GM13976 (cell line): ENCODE data around the gene MLPH.

ENCODE experiments used
- DNase-seq: peaks from one replicate; pipeline ENCODE4 v3.0.0; 2012; ENCODE audit warnings: low spot score
- CTCF ChIP-seq: IDR thresholded peaks from 2 replicates; pipeline ENCODE4 v1.5.1; 2012; ENCODE audit warnings: borderline replicate concordance, mild to moderate bottlenecking; ENCODE audit not compliant: insufficient read depth; ENCODE audit errors: extremely low read depth, missing control alignments, control extremely low read depth
- in situ Hi-C: fragments of 300-500 bp; cut with MboI; formaldehyde crosslinking; loops from one replicate; pipeline ENCODE4 v1.12.0; 2022; ENCODE audit warnings: low sequenced_read_pairs, mixed read lengths, inconsistent platforms; ENCODE audit not compliant: unreplicated experiment

Gene MLPH

DNA sequence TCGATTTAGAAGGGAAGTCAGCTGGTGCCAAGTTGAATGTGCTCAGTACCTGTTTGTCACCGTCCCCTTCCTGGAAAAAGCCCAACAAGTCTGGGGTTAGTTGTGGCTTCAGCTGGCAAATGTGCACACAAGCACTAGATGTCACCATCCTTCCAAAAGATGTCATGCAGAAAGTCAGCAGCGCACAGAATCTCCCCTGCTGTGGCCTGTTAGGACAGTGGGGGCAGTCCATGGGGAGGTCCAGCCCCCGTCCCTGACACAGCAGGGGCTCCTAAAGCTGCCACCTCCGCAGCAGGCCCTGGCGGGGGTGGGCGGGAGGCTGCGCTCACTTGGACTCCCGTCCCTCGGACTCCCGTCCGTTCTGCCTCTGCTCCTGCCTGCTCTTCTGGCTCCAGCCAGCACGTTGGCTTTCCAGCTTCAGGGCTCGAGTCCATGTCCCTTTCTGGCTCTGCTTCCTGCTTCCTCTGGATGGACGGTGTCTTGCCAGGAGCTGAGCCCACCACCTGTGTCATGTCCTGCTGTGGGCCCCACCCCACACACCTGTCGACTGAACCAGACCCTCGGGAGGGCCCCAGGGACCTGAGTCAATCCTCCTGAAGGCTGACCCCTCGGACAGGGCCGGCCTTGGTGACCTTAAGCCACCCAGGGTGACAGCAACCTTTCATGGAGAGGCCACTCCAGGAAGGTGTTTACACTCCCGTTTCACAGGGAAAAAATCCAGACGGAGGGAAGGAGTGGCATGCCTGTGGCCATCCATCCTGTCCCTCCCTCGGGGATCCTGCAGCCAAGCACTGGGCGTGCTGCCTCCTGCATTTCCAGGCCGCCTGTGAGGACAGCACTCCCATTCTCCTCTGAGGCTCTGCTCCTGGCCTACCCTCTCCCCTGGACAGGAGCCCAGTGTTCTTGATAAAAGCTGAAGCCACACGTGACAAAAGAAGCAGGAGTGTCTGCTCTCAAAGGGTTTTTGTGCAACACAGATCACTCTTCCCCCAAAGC, 95.0 kb downstream of the MLPH start:
- in situ Hi-C loops: no loop called here
- peak; percentile 29 for TF ChIP-seq CTCF
- DNase-seq: peak; percentile 70

- DNase-seq: no peak
- no peak for TF ChIP-seq CTCF
- in situ Hi-C loops: no loop called here
Measured at GRCh38 chr2:237583385-237584295, 96.6 kb downstream of the MLPH start.

DNA sequence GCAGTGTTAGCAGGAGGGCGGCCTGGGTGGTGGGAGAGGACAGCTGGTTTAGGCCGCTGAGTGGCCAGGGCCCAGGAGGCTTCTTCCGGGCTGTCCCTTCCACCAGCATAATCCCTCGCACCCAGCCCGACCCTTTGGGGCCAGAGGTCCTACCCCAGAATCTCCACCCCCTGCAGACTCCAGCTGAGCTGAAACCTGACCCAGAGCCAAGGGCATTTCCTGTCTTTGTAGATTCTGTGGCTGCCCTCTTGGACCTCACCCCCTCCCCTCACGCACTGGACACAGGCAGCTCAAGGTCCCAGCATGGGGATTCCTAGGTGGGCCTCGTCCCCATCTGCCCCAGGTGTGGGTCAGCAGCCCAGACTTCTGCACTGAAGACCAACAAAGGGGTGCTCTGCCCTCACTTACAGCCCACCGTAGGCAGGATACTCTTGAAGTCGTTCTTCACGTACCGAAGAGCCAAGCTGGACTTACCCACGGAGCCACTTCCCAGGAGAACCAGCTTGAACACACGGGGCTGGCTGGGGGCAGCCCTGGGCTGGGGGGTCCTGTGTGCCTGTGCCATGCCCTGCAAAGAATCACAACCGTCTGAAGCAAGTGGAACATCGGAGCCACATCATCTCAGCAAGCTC, 98.7 kb downstream of the MLPH start:
- in situ Hi-C loops: no loop called here
- no peak for TF ChIP-seq CTCF
- no peak for DNase-seq

DNA sequence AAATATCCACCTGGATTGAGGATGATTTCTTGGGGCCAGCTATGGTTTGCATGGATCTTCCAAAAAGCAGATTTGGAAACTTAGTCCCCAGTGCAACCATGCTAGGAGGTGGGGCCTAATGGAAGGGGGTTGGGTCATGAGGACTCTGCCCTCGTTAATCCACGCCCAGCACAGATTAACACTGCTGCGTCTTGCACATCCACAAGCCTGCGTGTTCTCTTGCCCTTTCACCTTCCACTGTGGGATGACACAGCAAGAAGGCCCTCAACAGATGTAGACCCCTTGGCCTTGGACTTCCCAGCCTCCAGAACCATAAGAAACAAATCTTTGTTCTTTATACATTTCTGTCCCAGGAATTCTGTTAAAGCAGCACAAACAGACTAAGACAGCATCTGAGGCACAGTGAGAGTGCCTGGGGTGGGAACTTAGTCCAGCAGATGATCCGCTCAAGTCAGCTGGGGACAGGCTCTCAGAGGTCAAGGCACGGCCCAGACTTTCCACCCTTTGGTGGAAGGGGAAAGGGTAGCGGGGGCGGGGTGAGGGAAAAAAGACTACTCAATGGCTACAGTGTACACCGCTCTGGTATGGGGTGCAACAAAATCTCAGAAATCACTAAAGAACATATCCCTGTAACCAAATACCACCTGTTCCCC, 101.1 kb downstream of the MLPH start:
- in situ Hi-C loops: no loop called here
- no peak for TF ChIP-seq CTCF
- DNase-seq: no peak

GRCh38 chr2:237590272-237591140, 103.5 kb downstream of the MLPH start, which contains the start of gene RAB17:
TSS of gene RAB17 (minus strand) at chr2:237590734. CDS start at chr2:237586154, 4,580 bp downstream.
- in situ Hi-C loops: no loop called here
- no peak for DNase-seq
- no peak for TF ChIP-seq CTCF
